Measurements from ENCODE around the gene UBQLN3.

- TF ChIP-seq RAD21 (CRISPR knock-in tag; IDR thresholded peaks at IDR 0.05) (no peak), ZNF138 (CRISPR knock-in tag; IDR thresholded peaks at IDR 0.05; ENCODE audit: low read depth) (no peak), PAX8 (CRISPR knock-in tag; IDR thresholded peaks at IDR 0.05; ENCODE audit: borderline replicate concordance) (no peak), CTCF (CRISPR knock-in tag; IDR thresholded peaks at IDR 0.05) (no peak), DNMT1 (CRISPR knock-in tag; IDR thresholded peaks at IDR 0.05) (no peak), POLR2A (IDR thresholded peaks at IDR 0.05; ENCODE audit: insufficient read depth in 1 of 2, low read depth in 2 of 2, low read length in 2 of 2) (no peak), ZNF510 (CRISPR knock-in tag; IDR thresholded peaks at IDR 0.05; ENCODE audit: low read depth) (no peak), FOXA1 (IDR thresholded peaks at IDR 0.05) (no peak), FOXA1 (CRISPR knock-in tag; IDR thresholded peaks at IDR 0.05) (no peak), ZNF749 (CRISPR knock-in tag; IDR thresholded peaks at IDR 0.05; ENCODE audit: borderline replicate concordance) (no peak), USF2 (IDR thresholded peaks at IDR 0.05; ENCODE audit: low read depth, low read length) (no peak), USF2 (CRISPR knock-in tag; IDR thresholded peaks at IDR 0.05; ENCODE audit: borderline replicate concordance) (no peak), PRMT3 (CRISPR knock-in tag; IDR thresholded peaks at IDR 0.05; ENCODE audit: borderline replicate concordance, low read depth) (no peak), SSRP1 (CRISPR knock-in tag; IDR thresholded peaks at IDR 0.05) (no peak), NR1H2 (CRISPR knock-in tag; IDR thresholded peaks at IDR 0.05; ENCODE audit: borderline replicate concordance, low read depth) (no peak)
Observed at GRCh38 chr11:5528495-5528894, 18.7 kb upstream of the UBQLN3 start.
